Activated CD8-positive, alpha-beta memory T cell treated with anti-CD3 and anti-CD28 coated beads, Interleukin-2, amount 10 ng/mL, durations not matched to agents 7 days and 5 days (primary cell): ENCODE measurements around the gene RCOR2. TPM values are rescaled to one million over a fixed set of nuclear protein-coding genes. Genes with fewer than 3 reads are reported as not detected.

Source experiments
- ATAC-seq: fragments of 150-1000 bp; cut with Tn5 transposase; one replicate; pipeline ENCODE4 v1.10.0; 2021; ENCODE audit warnings: moderate library complexity
- CTCF ChIA-PET: fragments of 350-600 bp; sonication (Branson Sonifier 250); formaldehyde crosslinking; loops from one replicate; lab custom pipeline; 2021; ENCODE audit warnings: antibody characterized with exemption; lab: Charles Lee
- DNase-seq: peaks from one replicate; pipeline ENCODE4 v3.0.0-alpha.2; 2020
- H3K27ac Mint-ChIP-seq: one replicate; pipeline ENCODE4 v1.8.0; 2021; ENCODE audit warnings: mild to moderate bottlenecking, mixed read lengths
- H3K27me3 Mint-ChIP-seq: one replicate; pipeline ENCODE4 v1.8.0; 2021; ENCODE audit warnings: mixed read lengths
- H3K36me3 Mint-ChIP-seq: one replicate; pipeline ENCODE4 v1.8.0; 2021; ENCODE audit warnings: mild to moderate bottlenecking, mixed read lengths
- H3K4me1 Mint-ChIP-seq: one replicate; pipeline ENCODE4 v1.8.0; 2021; ENCODE audit warnings: mixed read lengths
- H3K4me3 Mint-ChIP-seq: one replicate; pipeline ENCODE4 v1.8.0; 2021; ENCODE audit warnings: mild to moderate bottlenecking, moderate library complexity, mixed read lengths
- H3K9me3 Mint-ChIP-seq: one replicate; pipeline ENCODE4 v1.8.0; 2022; ENCODE audit warnings: low read depth, mixed read lengths
- total RNA-seq, 2 experiments: library from RNA; stranded (reverse); gene quantifications; one replicate each; pipeline ENCODE4 v1.2.3, GENCODE V29; 2021

The RCOR2 gene
- total RNA-seq, 2 experiments from 2014 or later, result 0.16 to 0.47 TPM

- Mint-ChIP-seq H3K4me3 (no peak overlapping the region), H3K36me3 (peaks cover 4% of the 10 kb centered on the region), H3K27ac (no peak overlapping the region), H3K27me3 (no peaks in the 10 kb centered on the region), H3K9me3 (no peaks in the 10 kb centered on the region), H3K4me1 (no peaks in the 10 kb centered on the region)
- no peak for ATAC-seq
- no peak for DNase-seq
- CTCF ChIA-PET, result interaction anchor here (1.8 kb wide), 1 partner anchor 72 kb away, joined by 8 read pairs; no protein-coding TSS in a partner anchor
Measured at GRCh38 chr11:63909591-63910506, 7.1 kb downstream of the RCOR2 start.

- Mint-ChIP-seq H3K27me3 (no peaks in the 10 kb centered on the region), H3K9me3 (no peaks in the 10 kb centered on the region), H3K4me3 (no peak overlapping the region), H3K27ac (no peak overlapping the region), H3K4me1 (no peaks in the 10 kb centered on the region), H3K36me3 (peaks cover 7% of the 10 kb centered on the region)
- no peak for DNase-seq
- CTCF ChIA-PET, result interaction anchor here (1.8 kb wide), 1 partner anchor 71 kb away, joined by 8 read pairs; no protein-coding TSS in a partner anchor
- ATAC-seq, result no peak
Measured at GRCh38 chr11:63908631-63909401, 8.1 kb downstream of the RCOR2 start.

- CTCF ChIA-PET, result interaction anchor here (1.9 kb wide), 1 partner anchor 69 kb away, joined by 36 read pairs; the partner anchor contains the start of gene MARK2
- no peaks in the 10 kb centered on the region for H3K27me3 Mint-ChIP-seq
- no peak overlapping the region for H3K4me3 Mint-ChIP-seq
- peaks cover 15% of the 10 kb centered on the region for H3K36me3 Mint-ChIP-seq
- ATAC-seq (no peak), DNase-seq (no peak)
- no peak overlapping the region for H3K27ac Mint-ChIP-seq
- no peaks in the 10 kb centered on the region for H3K9me3 Mint-ChIP-seq
- no peaks in the 10 kb centered on the region for H3K4me1 Mint-ChIP-seq
Measured at GRCh38 chr11:63907808-63908530, 9.0 kb downstream of the RCOR2 start.

- Mint-ChIP-seq H3K27me3 (no peaks in the 10 kb centered on the region), H3K4me1 (no peaks in the 10 kb centered on the region), H3K36me3 (peaks cover 18% of the 10 kb centered on the region), H3K27ac (no peak overlapping the region), H3K9me3 (no peaks in the 10 kb centered on the region), H3K4me3 (no peak overlapping the region)
- CTCF ChIA-PET, result interaction anchor here (0.7 to 1.9 kb wide), 14 partner anchors 9 to 139 kb away, joined by 3 to 36 read pairs (median 4); partner anchors contain the start of genes MARK2 and ZFTA
- DNase-seq (no peak), ATAC-seq (no peak)
Measured at GRCh38 chr11:63907063-63907462, 9.9 kb downstream of the RCOR2 start.

- DNase-seq (peak; percentile 55), ATAC-seq (peak; percentile 44)
- CTCF ChIA-PET, result interaction anchor here (0.6 to 1.9 kb wide), 15 partner anchors 9 to 138 kb away, joined by 3 to 36 read pairs (median 3); partner anchors contain the start of genes MARK2 and ZFTA
- H3K27ac Mint-ChIP-seq, result no peak overlapping the region
- H3K36me3 Mint-ChIP-seq, result peaks cover 21% of the 10 kb centered on the region
- no peaks in the 10 kb centered on the region for H3K4me1 Mint-ChIP-seq
- no peaks in the 10 kb centered on the region for H3K9me3 Mint-ChIP-seq
- H3K27me3 Mint-ChIP-seq, result no peaks in the 10 kb centered on the region
- no peak overlapping the region for H3K4me3 Mint-ChIP-seq
Measured at GRCh38 chr11:63906585-63906984, 10.4 kb downstream of the RCOR2 start.

GRCh38 chr11:63906087-63906486 is 10.9 kb downstream of the RCOR2 start:
- no peak for ATAC-seq
- no peaks in the 10 kb centered on the region for H3K27me3 Mint-ChIP-seq
- H3K4me1 Mint-ChIP-seq, result no peaks in the 10 kb centered on the region
- no peak for DNase-seq
- CTCF ChIA-PET, result interaction anchor here (0.6 to 1.9 kb wide), 13 partner anchors 10 to 138 kb away, joined by 3 to 36 read pairs (median 5); partner anchors contain the start of genes MARK2 and ZFTA
- no peak overlapping the region for H3K4me3 Mint-ChIP-seq
- no peak overlapping the region for H3K27ac Mint-ChIP-seq
- H3K9me3 Mint-ChIP-seq, result no peaks in the 10 kb centered on the region
- peaks cover 25% of the 10 kb centered on the region for H3K36me3 Mint-ChIP-seq

- Mint-ChIP-seq H3K4me1 (no peaks in the 10 kb centered on the region), H3K36me3 (peaks cover 33% of the 10 kb centered on the region), H3K4me3 (no peak overlapping the region), H3K27me3 (no peaks in the 10 kb centered on the region), H3K9me3 (no peaks in the 10 kb centered on the region), H3K27ac (no peak overlapping the region)
- CTCF ChIA-PET, result interaction anchor here (3.8 kb wide), 1 partner anchor 68 kb away, joined by 14 read pairs; no protein-coding TSS in a partner anchor
- ATAC-seq (no peak), DNase-seq (no peak)
Measured at GRCh38 chr11:63905179-63905578, 11.8 kb downstream of the RCOR2 start.

GRCh38 chr11:63904743-63905142 is 12.2 kb downstream of the RCOR2 start:
- Mint-ChIP-seq H3K36me3 (peaks cover 32% of the 10 kb centered on the region), H3K4me1 (no peaks in the 10 kb centered on the region), H3K9me3 (no peaks in the 10 kb centered on the region), H3K27me3 (no peaks in the 10 kb centered on the region), H3K27ac (no peak overlapping the region), H3K4me3 (no peak overlapping the region)
- DNase-seq (no peak), ATAC-seq (no peak)
- CTCF ChIA-PET, result interaction anchor here (3.8 kb wide), 1 partner anchor 67 kb away, joined by 14 read pairs; no protein-coding TSS in a partner anchor

- CTCF ChIA-PET, result interaction anchor here (1.6 to 3.8 kb wide), 2 partner anchors 67 to 136 kb away, joined by 3 to 14 read pairs; no protein-coding TSS in a partner anchor
- ATAC-seq (no peak), DNase-seq (no peak)
- Mint-ChIP-seq H3K4me1 (no peaks in the 10 kb centered on the region), H3K36me3 (peaks cover 37% of the 10 kb centered on the region), H3K27me3 (no peaks in the 10 kb centered on the region), H3K4me3 (no peak overlapping the region), H3K27ac (no peak overlapping the region), H3K9me3 (no peaks in the 10 kb centered on the region)
Measured at GRCh38 chr11:63903884-63904283, 13.1 kb downstream of the RCOR2 start.

GRCh38 chr11:63901660-63902059 is 15.3 kb downstream of the RCOR2 start:
- CTCF ChIA-PET, result interaction anchor here (2.7 to 3.8 kb wide), 2 partner anchors 64 kb away, joined by 12 to 14 read pairs; partner anchors contain the start of gene MARK2
- Mint-ChIP-seq H3K4me1 (no peaks in the 10 kb centered on the region), H3K36me3 (peaks cover 46% of the 10 kb centered on the region), H3K27me3 (no peaks in the 10 kb centered on the region), H3K9me3 (no peaks in the 10 kb centered on the region), H3K27ac (no peak overlapping the region), H3K4me3 (no peak overlapping the region)
- no peak for ATAC-seq
- DNase-seq, result no peak

GRCh38 chr11:63897459-63898146 is 19.4 kb downstream of the RCOR2 start:
- DNase-seq (no peak), ATAC-seq (no peak)
- Mint-ChIP-seq H3K27me3 (no peaks in the 10 kb centered on the region), H3K36me3 (peaks cover 51% of the 10 kb centered on the region), H3K27ac (no peak overlapping the region), H3K4me1 (peaks cover 3% of the 10 kb centered on the region), H3K9me3 (no peaks in the 10 kb centered on the region), H3K4me3 (no peak overlapping the region)
- CTCF ChIA-PET, result interaction anchor here (0.5 to 1.4 kb wide), 4 partner anchors 19 to 61 kb away, joined by 3 to 6 read pairs (median 4); partner anchors contain the start of gene MARK2

GRCh38 chr11:63896071-63896470 is 20.9 kb downstream of the RCOR2 start:
- ATAC-seq (no peak), DNase-seq (no peak)
- H3K27ac Mint-ChIP-seq, result no peak overlapping the region
- no peak overlapping the region for H3K4me3 Mint-ChIP-seq
- peaks cover 46% of the 10 kb centered on the region for H3K36me3 Mint-ChIP-seq
- CTCF ChIA-PET, result interaction anchor here (1.1 kb wide), 1 partner anchor 10 kb away, joined by 3 read pairs; no protein-coding TSS in a partner anchor
- no peaks in the 10 kb centered on the region for H3K9me3 Mint-ChIP-seq
- H3K27me3 Mint-ChIP-seq, result no peaks in the 10 kb centered on the region
- peaks cover 18% of the 10 kb centered on the region for H3K4me1 Mint-ChIP-seq
